ENCODE results near the gene DGKH. TPM values are rescaled to one million over a fixed set of nuclear protein-coding genes. Genes with fewer than 3 reads are reported as not detected.

Gene DGKH
- total RNA-seq, 1 experiment from 2014 or later, result 25.1 TPM

DNA sequence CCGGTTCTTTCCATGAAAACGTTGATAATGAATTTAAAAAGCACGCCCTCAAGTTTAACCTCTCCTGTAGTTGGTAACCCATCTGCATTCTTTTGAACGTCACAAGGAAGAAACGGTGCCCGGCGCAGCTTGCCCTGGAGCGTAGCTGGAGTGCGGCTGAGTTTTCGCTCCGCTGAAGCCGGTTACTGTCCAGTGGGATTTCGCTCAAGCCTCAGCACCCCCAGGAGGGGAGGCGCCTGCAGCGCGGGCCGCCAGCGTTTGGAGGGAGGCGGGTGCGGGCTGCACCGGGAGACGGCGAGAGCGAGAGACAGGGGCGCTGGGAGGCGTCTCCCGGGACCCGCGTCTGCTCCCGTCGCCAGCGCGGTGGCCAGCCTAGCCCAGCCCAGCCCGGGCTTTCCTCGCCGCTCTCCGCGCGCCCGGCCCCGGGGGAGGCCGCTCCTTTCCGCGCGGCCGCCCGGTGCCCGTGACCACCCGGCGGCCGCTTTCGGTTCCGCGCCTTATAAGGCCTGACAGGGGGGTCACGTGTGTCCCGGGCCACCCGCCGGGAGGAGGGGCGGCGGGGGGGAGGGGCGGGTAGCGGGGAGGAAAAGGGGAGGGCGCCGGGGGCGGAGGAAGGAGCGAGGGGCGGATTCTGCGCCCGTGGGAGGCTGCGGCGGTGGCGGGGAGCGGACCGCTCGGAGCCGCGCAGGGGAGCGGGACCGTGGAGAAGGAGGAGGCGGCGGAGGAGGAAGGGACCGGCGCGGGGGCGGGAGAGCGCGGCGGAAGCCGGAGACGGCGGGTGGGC lies 8.3 kb upstream of the DGKH start:
- peak; percentile 93 for DNase-seq (ENCODE audit: low spot score)

DNA sequence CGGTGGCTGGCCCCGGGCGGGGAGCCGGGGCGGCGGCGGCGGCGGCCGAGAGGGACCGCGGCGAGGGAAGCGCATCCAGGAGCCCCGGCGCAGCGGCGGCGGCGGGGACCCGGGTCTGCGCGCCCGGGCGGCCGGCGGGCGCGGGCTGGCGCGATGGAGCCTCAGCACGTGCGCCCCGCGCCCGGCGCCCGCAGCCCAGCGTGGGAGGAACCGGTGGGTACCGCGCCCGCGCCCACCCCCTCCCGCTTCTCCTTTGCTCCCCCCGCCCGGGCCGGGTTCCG lies 7.8 kb upstream of the DGKH start:
- DNase-seq (ENCODE audit: low spot score), result no peak

DNA sequence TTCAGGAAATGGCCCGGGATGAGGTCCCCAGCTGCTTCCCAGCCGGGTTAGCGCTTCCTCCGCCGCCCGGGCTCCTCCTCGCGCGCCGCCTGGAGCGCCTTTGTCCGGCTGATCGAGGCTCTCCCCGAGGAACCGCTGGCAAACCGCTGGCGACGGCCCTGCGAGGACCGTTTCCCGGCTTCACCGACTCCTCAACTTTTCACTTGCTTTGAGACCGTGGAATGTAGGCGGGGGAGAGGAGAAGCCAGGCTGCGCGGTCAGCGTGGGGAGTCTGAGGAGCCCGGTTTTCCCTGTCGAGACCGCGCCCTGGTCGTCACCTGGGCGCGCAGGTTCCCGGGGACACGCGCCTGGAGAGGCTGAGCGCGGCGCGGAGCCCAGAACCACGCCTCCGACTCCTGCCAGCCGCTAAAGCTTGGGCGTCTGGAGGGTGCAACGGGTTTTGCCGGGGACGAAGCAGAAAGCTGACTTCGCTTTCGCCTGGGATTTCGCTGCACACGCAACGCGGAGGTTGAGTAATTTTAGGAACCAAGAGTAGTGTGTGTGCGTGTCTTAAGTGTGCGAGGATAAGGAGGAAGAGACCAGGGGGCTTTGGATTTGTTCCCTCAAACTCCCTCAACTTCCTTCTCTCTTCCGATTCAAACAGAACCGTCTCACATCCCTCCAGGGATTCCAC lies 7.3 kb upstream of the DGKH start:
- peak; percentile 92 for DNase-seq (ENCODE audit: low spot score)

DNA sequence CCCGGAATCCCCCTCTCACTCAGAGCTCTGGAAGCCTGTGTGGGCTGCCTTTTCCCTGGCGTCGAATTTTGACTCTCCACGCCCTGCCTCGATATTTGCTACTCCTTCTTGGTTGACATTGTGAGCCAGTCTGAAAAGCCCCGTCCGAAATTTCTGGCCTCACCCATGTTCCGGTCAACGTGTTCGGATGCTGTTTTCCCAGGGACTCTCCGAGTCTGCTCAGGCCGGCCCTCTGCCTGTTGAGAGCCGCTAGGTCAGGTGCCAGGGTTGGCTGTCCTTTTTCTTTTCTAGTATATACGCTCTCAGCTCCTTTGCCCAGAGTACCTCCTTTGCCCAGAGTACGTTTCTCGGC lies 6.8 kb upstream of the DGKH start:
- peak; percentile 89 for DNase-seq (ENCODE audit: low spot score)

DNA sequence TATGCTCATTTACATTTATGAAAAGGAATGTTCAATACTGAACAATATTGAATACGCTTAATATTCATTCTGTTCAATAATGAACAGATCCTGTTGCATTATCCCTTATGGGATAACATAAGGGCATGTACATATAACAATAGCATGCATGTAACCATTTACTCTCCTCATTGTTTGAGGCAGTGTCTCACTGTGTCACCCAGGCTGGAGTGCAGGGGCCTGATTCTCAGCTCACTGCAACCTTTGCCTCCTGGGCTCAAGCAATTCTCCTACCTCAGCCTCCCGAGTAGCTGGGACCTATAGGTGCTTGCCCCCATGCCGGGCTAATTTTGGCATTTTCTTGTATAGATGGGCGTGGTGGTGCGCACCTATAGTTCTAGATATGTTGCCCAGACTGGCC lies 4.8 kb upstream of the DGKH start:
- no peak for DNase-seq (ENCODE audit: low spot score)

DNA sequence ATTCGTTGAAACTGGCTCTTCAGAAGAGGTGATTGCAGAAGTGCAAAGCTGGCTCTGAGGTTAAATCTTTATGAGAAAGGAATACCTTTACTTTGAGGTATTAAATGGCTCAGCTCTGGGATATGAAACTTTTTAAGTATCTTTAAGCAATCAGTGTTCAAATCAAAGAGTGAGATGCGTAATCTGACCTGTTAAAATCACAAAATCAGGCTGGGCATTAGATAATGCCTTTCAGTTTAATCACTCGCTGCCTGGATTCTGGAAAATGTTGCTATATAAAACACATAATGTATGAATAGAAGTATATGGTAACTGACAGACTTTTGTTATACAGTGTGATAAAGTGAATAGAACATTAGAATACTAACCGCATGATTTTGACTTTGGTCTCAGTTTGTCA lies 2.0 kb upstream of the DGKH start:
- peak; percentile 36 for DNase-seq (ENCODE audit: low spot score)

DNA sequence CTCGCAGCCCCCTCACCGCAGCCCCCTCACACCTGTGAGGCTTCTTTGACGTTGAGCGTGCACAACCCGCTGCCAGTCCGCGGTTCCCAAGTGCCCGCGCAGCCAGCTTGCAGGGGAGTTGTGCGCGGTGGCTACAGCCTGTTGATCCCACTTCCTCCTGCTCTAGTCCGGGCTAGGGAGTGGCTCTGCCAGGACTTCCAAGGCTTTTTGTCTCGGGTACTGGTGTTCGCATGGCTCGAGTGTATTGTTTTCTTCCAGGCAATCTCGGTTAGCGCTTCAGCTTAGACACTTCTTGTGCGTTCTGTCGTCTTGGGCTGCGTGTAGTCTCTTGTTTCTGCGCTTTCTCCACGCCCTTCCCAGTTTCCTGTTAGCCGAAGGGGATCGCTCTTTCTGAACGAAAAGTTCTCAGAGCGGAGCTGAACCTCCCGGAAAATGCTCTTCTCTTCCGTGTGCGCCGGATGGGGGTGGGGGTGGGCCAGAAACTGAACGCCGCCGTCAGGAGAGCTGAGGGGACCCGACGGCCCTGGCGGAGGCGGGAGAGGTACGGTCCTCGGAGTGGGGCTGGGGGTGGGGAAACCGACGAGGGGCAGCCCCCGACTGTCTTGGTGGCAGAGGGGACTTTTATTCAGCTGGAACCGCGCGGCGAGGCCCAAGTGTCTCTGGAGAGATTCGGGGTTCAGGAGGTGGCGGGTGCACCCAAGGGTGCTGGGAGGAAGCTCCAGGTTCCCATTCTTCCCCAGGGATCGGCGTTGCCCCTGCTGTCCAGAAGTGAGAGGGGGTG lies 697 bp upstream of the DGKH start:
- DNase-seq (ENCODE audit: low spot score), result peak; percentile 92

DNA sequence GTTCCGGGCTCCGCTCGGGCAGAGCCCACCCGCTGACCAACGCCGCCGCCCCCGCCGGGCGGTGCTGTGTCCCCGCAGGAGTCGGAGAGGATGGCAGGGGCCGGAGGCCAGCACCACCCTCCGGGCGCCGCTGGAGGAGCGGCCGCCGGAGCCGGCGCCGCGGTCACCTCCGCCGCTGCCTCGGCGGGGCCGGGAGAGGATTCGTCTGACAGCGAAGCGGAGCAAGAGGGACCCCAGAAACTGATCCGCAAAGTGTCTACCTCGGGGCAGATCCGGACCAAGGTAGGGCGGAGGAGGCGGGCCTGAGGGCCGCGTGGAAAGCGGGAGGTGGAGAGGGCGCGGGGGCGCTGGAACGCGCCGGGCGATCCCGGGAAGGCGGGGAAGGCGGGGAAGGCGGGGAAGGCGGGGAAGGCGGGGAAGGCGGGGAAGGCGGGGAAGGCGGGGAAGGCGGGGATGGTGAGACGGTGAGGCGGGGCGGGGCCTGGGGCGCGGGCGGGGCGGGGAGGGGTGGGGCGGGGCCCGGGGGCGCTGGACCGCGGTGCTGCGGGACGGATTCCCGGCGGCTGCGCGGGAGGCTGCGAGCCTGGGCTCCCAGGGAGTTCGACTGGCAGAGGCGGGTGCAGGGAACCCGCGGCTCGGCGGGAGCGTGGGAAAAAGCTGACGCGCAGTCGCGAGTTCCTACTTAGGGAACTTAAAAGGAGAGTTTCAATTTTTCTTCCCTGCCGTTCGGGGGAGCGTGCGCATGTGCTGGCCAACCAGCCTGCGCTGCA lies 421 bp downstream of the DGKH start:
- peak; percentile 90 for DNase-seq (ENCODE audit: low spot score)

DNA sequence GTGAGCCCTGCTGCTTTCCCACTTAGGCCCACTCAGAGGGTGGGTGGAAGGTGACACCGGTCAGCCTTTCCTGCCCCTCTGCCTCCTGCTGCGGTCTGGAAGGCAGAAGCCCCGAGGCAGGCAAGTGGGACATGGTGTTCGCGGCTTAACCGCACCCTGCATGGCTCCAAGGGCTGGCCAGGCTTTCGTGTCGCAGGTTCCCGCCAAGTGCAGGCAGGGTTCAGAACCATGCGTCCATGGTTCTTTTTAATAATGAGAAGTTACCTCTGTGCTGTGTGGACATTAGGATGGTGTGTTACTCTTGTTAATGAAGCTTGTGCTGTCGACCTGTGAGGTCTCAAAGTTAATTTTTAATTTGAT lies 986 bp downstream of the DGKH start:
- no peak for DNase-seq (ENCODE audit: low spot score)

DNA sequence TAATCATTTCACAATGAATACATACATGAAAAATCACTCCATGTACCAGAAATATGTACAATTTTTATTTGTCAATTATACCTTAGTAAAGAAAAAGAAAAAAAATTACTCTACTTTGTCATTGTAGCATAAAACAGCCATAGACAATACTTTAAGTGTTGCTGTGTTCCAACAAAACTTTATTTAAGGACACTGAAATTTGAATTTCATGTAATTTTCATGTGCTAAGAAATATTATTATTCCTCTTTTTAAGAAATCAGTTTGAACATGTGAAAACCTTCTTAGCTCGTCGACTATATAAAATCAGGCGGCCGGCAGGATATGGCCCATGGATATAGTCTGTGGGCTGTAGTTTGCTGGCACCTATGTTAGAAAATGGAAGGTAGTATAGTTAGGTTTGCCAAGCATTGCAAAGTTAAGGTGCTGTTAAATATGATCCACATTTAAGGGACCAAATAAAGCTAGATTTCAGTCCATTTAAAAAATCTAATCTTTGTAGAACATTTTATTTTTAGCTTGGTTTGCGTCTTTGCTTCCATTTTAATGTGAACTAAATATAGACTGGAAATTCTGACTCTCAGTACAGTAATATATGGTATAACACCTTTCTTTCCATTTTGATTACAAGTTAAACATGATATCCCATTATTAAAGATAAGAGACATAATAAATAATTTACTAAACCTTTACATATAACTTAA lies 6.5 kb downstream of the DGKH start:
- no peak for DNase-seq (ENCODE audit: low spot score)

DNA sequence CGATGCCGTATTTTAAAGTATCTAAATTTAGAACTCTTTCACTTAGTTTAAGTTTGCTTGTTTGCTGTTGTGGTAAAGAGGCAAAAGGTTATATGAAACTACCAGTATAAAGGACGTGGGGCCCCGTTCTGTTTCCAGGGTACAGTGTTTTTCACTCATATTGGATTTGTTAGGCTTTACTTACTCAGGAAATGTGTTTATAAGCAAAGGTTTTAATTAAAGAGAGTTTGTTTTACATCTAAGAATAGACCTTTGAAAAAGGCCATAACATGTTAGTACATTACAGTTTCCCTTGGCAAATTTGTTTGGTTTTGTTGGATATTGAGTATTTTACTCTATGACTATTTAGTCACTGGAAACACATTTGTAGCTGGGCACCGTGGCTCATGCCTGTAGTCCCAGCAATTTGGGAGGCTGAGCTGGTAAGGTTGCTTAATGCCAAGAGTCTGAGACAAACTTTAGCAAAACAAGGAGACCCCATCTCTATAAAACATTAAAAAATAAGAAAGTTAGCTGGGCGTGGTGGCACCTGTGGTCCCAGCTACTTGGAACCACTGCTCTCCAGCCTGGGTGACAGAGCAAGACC lies 7.1 kb downstream of the DGKH start:
- DNase-seq (ENCODE audit: low spot score), result no peak

DNA sequence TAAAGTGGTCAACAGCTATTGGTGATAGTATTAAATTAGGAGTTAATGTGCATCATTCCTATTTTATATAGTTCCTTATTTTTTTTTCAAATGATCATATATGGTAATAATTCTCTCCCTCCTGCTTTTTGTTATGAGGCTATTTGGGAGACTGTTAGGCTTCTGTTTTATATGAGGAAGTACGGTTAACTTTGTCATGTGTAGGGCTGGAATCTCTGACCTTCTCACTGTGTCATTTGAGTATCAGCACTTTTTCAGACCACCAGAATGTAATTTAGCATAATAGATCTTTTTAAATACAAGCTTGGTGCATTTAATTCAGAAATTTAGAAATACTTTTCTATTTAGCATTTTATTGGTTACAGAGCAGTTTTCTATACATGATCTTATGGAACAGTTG lies 7.7 kb downstream of the DGKH start:
- DNase-seq (ENCODE audit: low spot score), result no peak

DNA sequence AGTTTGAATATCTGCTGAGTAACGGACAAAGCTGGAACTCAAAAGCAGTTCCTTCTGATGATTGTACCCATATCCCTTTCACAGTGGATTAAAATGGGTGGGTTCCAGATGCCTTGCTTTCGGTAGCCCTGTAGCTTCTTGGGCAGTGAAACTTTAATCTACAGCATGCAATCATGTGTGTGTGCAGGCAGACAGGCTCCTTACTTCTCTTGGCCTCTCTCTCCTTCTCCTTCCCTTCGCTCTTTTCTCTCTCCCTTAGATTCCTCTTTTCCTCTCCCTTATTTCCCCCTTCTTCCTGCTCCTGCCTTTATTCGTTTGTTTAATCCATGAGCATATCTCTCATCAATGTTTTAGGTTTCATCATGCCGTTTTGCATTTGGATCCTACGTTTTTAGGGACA lies 8.1 kb downstream of the DGKH start:
- DNase-seq (ENCODE audit: low spot score), result no peak

DNA sequence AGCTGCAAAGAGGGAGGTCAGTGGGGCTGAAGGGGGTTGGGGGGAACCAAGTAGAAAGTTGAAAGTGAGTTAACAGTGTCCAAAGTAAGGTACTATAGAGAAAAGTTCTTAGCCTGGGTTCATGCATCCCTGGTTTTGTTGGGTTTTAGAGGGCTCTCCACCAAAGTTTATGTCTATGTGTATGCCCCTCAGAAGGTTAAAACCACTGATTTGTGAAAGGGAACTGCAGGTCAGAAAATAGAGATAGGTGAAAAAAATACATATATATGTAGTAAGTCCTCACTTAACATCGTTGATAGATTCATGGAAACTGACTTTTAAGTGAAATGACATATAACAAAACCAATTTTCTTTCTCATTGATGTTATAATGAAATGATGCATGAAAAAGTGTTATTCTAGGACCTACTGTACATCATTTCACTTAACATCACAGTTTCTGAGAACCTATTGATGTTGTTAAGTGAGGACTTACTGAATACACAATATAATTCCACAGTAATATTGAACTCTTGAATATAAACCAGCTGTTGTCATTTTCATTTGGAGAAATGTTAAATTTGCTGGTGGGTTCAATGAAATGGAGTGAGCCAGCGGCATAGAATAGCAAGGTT lies 9.6 kb downstream of the DGKH start:
- DNase-seq (ENCODE audit: low spot score), result no peak

DNA sequence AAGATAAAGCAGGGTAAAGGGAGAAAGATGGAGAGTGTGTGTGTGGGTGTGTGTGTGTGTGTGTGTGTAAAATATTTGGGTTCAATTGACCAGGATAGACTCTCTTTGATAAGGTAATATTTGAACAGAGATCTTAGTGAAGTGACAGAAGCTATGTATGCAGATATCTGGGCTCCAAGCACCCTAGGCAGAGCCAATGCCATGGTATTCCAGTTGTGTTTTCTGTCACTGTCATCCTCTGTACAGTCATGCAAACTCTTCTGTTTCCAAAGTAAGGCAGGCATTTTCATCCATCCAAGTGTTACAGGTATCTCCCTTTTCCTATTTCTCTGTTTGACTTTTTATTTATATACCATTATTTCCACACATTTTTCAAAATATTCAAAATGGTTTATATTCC lies 13.5 kb downstream of the DGKH start:
- DNase-seq (ENCODE audit: low spot score), result no peak

DNA sequence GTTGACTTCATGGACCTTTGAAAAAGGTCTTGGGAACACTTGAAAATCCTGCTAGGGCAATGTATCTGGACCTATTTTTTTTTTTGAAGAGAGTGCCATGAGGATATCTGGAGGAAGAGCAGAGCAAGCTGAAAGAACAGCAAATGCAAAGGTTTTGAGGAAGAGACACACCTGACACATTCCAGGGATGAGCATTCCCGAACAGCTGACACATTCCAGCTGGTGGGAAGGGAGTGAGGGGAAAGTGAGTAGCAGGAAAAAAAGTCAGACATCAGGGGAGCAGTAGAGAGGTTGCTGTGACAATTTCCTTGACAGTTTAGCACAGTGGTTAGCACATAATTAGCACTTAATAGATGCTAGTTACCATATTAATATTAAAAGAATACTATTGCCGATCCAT lies 14.7 kb downstream of the DGKH start:
- no peak for DNase-seq (ENCODE audit: low spot score)

DNA sequence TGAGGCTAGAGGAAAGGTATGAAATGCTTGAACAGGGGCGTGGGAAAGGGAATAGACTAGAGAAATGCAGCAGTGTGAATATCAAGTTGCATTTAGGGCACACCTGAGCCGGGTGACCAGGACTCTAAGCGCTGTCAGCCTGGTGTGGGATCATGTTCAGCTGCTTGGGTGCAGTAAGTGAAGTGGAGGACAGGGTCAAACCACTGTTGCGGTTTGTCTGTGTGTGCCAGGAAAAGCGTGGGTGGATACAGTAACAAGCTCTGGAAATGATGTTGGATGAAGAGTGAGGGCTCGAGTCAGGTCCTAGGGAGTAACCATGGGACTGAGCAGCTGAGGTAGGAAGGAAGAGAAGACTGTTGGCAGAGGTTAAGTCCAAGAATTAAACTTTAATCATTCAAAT lies 15.8 kb downstream of the DGKH start:
- no peak for DNase-seq (ENCODE audit: low spot score)

DNA sequence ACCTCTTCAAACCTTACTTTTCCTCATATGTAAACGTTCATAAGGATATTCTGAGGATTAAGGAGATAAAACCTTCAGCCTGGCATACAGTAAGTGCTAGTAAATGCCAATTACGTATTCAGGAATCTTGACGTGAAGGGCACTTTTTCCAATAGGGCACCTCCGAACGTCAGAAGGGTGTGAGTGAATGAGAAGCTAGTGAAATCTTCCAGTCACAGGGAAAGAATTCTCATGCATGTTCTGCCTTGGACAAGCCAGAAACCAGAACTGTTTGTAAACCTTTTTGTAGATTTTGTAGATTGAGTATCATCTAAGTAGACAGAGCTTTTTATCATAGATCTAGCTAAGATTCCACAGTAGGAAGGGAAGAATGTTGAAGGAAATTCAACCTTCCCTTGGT lies 16.5 kb downstream of the DGKH start:
- no peak for DNase-seq (ENCODE audit: low spot score)

DNA sequence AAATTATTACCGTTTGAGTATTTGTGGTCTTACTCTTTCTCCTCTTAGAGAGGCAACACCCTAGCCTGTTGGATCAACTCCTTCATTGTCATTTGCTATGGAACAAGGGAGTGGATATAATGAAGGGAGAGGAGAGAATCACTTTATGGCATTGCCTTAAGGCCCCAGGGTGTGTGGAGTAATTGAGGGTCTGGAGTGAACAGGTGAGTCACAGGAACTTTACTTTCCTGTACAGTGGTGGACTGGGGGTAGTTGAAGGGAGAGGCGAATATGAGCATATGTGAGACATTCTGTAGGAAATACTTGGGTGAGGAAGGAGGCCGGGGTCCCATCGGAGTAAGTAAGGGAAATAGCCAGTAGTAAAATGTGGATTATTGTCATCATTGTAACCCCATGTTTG lies 17.0 kb downstream of the DGKH start:
- no peak for DNase-seq (ENCODE audit: low spot score)

DNA sequence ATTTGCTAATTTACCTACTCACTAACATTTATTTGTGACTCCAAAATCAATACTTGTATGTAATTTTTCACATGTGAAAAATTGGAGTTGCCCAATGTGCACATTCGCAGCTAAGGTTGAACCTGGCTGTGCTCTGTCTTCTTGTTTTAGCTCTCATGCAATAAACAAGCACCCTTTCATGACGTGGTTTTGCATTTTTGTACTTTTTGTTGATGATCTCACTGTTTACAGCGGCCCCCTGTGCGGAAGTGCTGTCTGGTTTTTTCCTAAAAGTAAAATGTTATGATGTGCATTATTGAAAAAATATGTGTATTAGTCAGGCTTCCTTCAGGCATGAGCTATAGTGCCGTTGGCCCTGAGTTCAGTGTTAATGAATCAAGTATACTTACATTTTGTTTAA lies 18.1 kb downstream of the DGKH start:
- DNase-seq (ENCODE audit: low spot score), result no peak

DNA sequence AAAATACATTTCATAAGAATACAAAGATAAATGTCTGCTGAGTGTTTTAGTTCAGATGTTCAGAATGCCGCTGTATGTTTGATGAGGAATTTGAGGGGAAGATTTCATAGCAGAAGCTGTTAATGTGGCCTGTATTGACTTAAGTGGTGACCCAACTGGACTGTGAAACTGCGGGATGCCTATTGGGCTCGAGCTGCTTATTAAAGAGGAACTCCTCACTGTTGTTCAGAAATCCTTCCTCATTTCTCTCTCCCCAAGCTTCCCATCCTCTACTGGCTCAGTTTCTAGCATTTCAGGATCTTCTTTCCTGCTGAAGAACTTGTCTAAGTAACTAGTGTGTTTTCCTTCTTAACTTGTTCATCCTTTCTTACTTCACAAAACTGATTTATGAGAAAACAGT lies 20.4 kb downstream of the DGKH start:
- no peak for DNase-seq (ENCODE audit: low spot score)
